GM13977 (cell line): ENCODE results near the gene SOST.
A peak's percentile ranks its signal among the peaks of the same experiment; 100 is the strongest.

Experiments used
- DNase-seq: peaks from one replicate; pipeline ENCODE4 v3.0.0; 2012; ENCODE audit warnings: low spot score
- in situ Hi-C: fragments of 300-500 bp; cut with MboI; formaldehyde crosslinking; loops from one replicate; pipeline ENCODE4 v1.12.0; 2022; ENCODE audit warnings: low sequenced_read_pairs, low pct_unique_long_range_greater_than_20kb, mixed read lengths, inconsistent platforms; ENCODE audit not compliant: unreplicated experiment
- TF ChIP-seq, protein P1 (sequence below): IDR thresholded peaks from 2 replicates; pipeline ENCODE4 v1.5.1; 2012; ENCODE audit warnings: mild to moderate bottlenecking, control low read depth; ENCODE audit not compliant: insufficient read depth; ENCODE audit errors: extremely low read depth, missing control alignments

Gene SOST

DNA sequence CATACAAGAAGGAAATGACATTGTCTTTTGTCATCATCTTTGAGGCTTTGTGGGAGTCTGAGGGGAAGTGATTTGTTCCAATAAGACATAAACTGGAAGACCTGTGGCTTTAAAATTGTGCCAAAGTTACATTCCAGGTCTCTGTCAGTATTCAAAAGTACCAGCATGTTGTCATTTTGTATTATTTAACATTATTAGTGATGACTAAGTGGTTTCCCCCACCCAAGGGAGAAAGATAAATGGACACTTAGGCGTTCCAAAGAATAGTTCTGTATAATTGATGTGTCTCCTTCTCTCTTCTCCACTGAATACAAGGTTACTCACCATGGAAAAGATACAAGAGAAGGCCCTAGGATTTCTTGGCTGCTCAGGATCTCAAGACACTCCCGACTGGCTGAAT lies 25.5 kb upstream of the SOST start:
- in situ Hi-C loops = no loop called here
- TF ChIP-seq, protein P1, sequence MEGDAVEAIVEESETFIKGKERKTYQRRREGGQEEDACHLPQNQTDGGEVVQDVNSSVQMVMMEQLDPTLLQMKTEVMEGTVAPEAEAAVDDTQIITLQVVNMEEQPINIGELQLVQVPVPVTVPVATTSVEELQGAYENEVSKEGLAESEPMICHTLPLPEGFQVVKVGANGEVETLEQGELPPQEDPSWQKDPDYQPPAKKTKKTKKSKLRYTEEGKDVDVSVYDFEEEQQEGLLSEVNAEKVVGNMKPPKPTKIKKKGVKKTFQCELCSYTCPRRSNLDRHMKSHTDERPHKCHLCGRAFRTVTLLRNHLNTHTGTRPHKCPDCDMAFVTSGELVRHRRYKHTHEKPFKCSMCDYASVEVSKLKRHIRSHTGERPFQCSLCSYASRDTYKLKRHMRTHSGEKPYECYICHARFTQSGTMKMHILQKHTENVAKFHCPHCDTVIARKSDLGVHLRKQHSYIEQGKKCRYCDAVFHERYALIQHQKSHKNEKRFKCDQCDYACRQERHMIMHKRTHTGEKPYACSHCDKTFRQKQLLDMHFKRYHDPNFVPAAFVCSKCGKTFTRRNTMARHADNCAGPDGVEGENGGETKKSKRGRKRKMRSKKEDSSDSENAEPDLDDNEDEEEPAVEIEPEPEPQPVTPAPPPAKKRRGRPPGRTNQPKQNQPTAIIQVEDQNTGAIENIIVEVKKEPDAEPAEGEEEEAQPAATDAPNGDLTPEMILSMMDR = no peak
- DNase-seq = no peak

DNA sequence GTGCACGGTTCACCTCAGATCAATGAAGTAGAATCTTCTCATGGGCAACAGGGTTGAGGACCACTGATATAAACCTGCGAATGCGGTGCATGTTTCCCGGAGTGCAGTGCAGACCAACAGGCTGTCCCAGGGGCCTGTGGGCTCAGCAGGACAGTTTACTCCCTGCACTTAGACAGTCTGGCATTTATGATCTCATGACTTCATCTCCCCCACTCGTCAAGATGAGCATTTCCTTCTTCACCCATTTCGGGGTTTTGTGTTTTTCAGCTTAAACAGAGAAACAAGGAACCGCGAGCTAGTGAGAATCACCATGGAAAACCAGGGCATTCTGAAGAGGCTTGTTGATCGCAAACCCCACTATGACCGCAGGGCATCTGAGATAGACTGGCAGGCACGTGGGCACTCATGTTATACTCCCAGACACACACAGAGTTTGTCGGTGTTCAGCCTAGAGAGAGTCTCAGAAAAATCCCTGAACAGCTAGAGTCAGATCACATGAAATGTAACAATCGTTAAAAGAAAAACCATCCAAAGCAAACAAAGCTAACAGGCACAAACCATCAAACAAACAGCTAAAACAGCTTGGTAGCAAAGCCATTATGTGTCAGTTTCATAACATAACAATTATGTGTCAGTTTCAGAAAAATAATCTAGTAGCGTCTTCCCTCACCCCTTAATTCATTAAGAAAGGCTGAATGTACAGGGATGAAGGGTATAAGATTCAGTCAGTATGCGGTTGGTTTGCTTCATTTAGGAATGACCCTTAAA lies 24.5 kb upstream of the SOST start:
- no peak for DNase-seq
- TF ChIP-seq, protein P1 = no peak
- in situ Hi-C loops = no loop called here

DNA sequence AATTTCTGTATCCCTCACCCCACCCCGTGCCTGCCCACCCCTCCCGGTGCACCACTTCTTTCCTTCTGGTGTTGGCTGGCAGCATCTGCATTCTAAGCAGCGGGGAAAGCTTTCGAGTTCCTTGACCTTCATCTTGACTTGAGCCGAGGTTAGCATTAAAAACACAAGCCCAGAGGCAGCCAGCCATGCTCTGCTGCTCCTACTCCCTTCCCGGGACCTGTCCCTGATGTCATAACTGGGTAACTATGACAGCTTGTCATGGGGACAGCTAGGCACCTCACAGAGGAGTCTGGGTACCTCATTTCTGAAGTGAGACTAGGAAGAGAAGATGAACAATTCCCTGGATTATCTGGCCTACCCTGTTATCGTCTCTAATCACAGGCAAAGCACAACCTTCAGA lies 21.5 kb upstream of the SOST start, which contains the start of gene CFAP97D1:
TSS of gene CFAP97D1 (plus strand) at position 301 of the 400 bp plus-strand sequence. CDS start at position 329, 28 bp downstream.
- in situ Hi-C loops = no loop called here
- TF ChIP-seq, protein P1 = no peak
- DNase-seq = no peak

DNA sequence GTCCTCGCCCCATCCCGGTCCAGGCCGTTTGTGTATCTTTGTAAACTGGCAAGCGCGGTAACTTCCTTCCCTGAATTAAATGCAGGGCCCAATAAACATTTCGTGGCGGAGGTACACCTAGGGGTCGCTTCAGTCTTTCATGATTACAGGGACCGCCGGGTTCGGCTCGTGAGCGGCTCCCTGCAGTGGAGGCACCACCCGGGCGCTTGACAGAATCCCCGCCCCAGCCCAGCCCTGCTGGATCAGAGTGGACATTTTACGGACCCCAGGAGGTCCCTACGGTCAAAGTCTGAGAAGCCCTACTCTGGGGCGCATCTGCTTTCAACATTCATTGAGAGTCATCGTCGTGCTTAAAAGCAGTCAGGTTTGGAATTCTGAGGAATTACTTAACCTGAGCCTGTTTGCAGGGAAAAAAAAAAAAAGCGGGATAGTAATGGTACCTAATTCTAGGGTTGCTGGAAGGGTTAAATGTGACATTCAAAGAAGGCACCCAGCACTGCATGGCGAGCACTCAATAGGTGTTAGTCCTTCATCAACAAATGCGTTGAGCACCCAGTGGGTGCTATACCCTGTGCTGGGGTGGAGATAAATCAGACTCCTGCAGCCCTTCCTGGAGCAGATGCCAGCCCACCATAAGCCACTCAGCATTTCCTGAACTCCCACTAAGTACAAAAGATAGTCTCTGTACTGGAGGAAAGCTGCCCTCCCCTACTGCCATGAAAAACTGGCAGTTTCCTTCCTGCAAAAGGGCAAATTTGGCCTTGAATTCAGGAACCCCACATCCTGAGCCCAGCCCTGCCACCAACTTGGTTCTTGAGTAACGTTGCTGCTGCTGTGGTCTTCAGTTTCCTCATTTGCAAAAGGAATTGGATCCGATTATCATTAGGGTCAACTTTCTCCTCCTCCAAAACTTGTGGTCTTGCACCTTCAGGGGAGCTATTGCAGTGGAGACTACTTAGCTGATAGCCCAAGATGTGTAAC lies 20.8 kb upstream of the SOST start:
- in situ Hi-C loops = no loop called here
- no peak for DNase-seq
- TF ChIP-seq, protein P1 = no peak

DNA sequence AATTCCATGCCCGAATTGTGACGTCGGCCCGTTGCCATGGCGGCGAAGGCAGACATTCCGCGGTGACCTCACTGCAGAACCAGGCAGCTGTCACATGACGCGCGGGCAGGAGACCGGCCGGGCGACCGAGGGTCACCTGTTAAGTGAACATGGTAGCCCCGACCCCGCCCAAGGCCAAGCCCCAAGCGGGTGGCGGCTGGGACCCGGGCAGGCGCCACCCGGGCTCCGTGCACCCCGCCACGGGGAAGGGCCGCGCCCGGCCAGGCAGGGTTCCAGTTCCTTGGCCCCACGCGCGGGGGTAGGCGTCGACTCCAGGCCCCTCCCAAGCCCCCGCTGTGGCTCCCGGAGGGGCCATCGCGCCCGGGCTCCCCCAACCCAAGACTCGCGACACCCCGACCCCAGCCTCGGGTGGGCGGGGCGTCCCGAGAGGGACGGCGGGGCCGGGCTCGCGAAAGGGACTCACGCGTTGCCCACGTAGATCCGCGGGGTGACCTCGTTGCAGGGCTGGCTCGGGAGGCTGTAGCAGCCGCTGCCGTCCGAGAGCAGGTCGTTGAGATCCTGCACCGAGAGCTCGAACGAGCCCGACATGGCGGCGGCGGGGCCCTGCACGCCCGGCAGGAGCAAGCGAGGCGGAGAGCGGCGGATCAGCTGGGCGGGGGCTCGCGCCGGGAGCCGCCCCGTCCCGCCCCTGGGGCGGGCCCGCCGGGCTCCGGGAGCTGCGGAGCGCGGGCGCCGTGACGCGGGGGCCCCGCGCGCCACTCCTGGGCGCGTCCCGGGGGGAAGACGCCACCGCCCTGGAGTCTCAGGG lies 19.9 kb upstream of the SOST start, which contains the start of gene DUSP3:
TSS of gene DUSP3 (minus strand) at position 641 of the 808 bp plus-strand sequence. CDS start at position 588, 53 bp downstream.
- in situ Hi-C loops = no loop called here
- peak; percentile 96 for DNase-seq
- TF ChIP-seq, protein P1 = no peak
